Measurements from ENCODE around the gene PIPOX.

The PIPOX gene

DNA sequence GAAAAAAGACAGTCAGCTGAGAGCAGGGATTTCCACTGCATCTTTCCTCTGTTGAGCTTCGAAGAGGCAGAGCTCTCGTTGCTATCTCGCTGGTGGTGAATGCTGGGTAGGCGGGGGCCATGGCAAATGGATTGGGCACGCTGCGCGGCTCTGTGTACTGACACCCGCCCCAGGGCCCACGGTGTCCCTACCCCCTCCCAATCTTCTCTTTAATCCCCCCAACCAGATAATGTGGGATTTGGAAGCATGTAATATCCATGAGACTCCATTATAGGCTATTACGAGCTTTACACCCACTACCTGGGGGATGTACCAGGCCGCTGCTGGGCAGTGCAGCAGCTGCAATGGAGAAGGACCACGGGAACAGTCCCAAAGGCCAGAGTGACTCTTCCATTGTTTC, 8.3 kb downstream of the PIPOX start:
- H3K4me1 ChIP-seq (ENCODE audit: control extremely low read depth in 1 of 4, control insufficient read depth in 4 of 4, insufficient read depth in 4 of 4, low read length in 3 of 4) = no peaks in the 10 kb centered on the region
- no peak overlapping the region for H3K4me3 ChIP-seq (ENCODE audit: control insufficient read depth in 1 of 7, extremely low read depth in 1 of 7, insufficient read depth in 4 of 7, low read depth in 2 of 7, low read length in 6 of 7)
- H3K27me3 ChIP-seq (replicated peaks in 2 of 5; ENCODE audit: control insufficient read depth in 4 of 5, insufficient read depth in 5 of 5, low read length in 4 of 5) = peaks cover 0 to 19% (median 0%) of the 10 kb centered on the region in 5 experiments
- no peaks in the 10 kb centered on the region for H3K36me3 ChIP-seq (ENCODE audit: control insufficient read depth in 4 of 4, insufficient read depth in 4 of 4, low read length in 3 of 4)
- ChIA-PET POLR2A (interaction anchor here (0.6 to 0.8 kb wide), 2 partner anchors 96 to 174 kb away, joined by 3 to 4 read pairs; no protein-coding TSS in a partner anchor), CTCF (no interaction called here)
- DNase-seq = no peak
- no peaks in the 10 kb centered on the region for H3K9me3 ChIP-seq (ENCODE audit: control extremely low read depth in 1 of 5, control insufficient read depth in 4 of 5, insufficient read depth in 2 of 5, low read depth in 1 of 5, low read length in 4 of 5)
- no peak overlapping the region for H3K27ac ChIP-seq (ENCODE audit: insufficient read depth in 1 of 2, low read depth in 1 of 2, low read length in 2 of 2, poor library complexity in 1 of 2, severe bottlenecking in 2 of 2)
- whole genome bisulfite sequencing (ENCODE audit: insufficient coverage) = 89% methylated on average over 3 of the region's 12 CpGs

DNA sequence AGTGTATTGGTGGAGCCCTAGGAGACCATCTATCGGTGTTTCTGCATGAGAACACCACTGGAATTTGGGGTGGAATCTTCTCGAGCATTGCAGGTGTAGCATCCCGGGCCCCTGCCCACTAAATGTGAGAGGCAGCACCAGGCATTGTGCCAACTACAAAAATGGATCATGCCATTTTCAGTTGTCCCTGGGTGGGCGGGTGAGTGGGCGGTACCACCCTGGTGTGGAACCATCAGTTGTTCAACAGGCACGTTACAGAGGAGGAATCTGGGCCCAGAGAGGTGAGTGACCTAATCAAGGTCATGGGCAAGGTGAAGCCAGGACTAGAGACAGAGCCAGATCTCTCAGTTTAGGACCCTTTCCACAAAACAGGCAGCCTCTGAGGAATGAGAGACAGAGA, 8.8 kb downstream of the PIPOX start:
- Histone ChIP-seq H3K9me3 (ENCODE audit: control extremely low read depth in 1 of 5, control insufficient read depth in 4 of 5, insufficient read depth in 2 of 5, low read depth in 1 of 5, low read length in 4 of 5) (no peaks in the 10 kb centered on the region), H3K4me3 (ENCODE audit: control insufficient read depth in 1 of 7, extremely low read depth in 1 of 7, insufficient read depth in 4 of 7, low read depth in 2 of 7, low read length in 6 of 7) (no peak overlapping the region), H3K4me1 (ENCODE audit: control extremely low read depth in 1 of 4, control insufficient read depth in 4 of 4, insufficient read depth in 4 of 4, low read length in 3 of 4) (no peaks in the 10 kb centered on the region), H3K27ac (ENCODE audit: insufficient read depth in 1 of 2, low read depth in 1 of 2, low read length in 2 of 2, poor library complexity in 1 of 2, severe bottlenecking in 2 of 2) (no peak overlapping the region), H3K27me3 (replicated peaks in 2 of 5; ENCODE audit: control insufficient read depth in 4 of 5, insufficient read depth in 5 of 5, low read length in 4 of 5) (peaks cover 0 to 19% (median 0%) of the 10 kb centered on the region in 5 experiments), H3K36me3 (ENCODE audit: control insufficient read depth in 4 of 4, insufficient read depth in 4 of 4, low read length in 3 of 4) (no peaks in the 10 kb centered on the region)
- ChIA-PET POLR2A (interaction anchor here (0.6 kb wide), 1 partner anchor 174 kb away, joined by 4 read pairs; no protein-coding TSS in a partner anchor), CTCF (no interaction called here)
- WGBS (ENCODE audit: insufficient coverage) = 98% methylated on average over 6 of the region's 6 CpGs
- no peak for DNase-seq

DNA sequence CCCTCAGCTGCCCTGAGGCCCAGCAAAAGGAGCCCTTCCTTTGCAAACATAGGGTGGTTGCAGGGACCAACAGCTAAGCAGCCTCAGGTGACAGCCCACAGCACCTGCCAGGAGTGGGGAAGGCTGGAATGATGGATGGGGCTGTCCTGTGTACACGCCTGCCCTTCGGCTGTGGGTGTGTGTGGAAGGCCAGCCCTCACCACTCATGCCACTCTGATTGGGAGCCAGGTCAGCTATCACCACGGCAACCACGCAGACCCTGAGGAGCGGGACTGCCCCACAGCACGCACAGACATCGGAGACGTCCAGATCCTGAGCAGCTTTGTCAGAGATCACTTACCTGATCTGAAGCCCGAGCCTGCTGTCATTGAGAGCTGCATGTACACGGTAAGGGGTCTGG, 11.9 kb downstream of the PIPOX start:
- CTCF ChIA-PET = interaction anchor here (1.1 kb wide), 1 partner anchor 13 kb away, joined by 3 read pairs; no protein-coding TSS in a partner anchor
- no peaks in the 10 kb centered on the region for H3K36me3 ChIP-seq (ENCODE audit: control insufficient read depth in 4 of 4, insufficient read depth in 4 of 4, low read length in 3 of 4)
- no peaks in the 10 kb centered on the region for H3K9me3 ChIP-seq (ENCODE audit: control extremely low read depth in 1 of 5, control insufficient read depth in 4 of 5, insufficient read depth in 2 of 5, low read depth in 1 of 5, low read length in 4 of 5)
- no peak overlapping the region for H3K4me3 ChIP-seq (ENCODE audit: control insufficient read depth in 1 of 7, extremely low read depth in 1 of 7, insufficient read depth in 4 of 7, low read depth in 2 of 7, low read length in 6 of 7)
- no peaks in the 10 kb centered on the region for H3K4me1 ChIP-seq (ENCODE audit: control extremely low read depth in 1 of 4, control insufficient read depth in 4 of 4, insufficient read depth in 4 of 4, low read length in 3 of 4)
- 98% methylated on average over 10 of the region's 10 CpGs for WGBS (ENCODE audit: insufficient coverage)
- H3K27me3 ChIP-seq (replicated peaks in 2 of 5; ENCODE audit: control insufficient read depth in 4 of 5, insufficient read depth in 5 of 5, low read length in 4 of 5) = peaks cover 0 to 13% (median 0%) of the 10 kb centered on the region in 5 experiments
- no peak for DNase-seq
- POLR2A ChIA-PET = no interaction called here
- H3K27ac ChIP-seq (ENCODE audit: insufficient read depth in 1 of 2, low read depth in 1 of 2, low read length in 2 of 2, poor library complexity in 1 of 2, severe bottlenecking in 2 of 2) = no peak overlapping the region

DNA sequence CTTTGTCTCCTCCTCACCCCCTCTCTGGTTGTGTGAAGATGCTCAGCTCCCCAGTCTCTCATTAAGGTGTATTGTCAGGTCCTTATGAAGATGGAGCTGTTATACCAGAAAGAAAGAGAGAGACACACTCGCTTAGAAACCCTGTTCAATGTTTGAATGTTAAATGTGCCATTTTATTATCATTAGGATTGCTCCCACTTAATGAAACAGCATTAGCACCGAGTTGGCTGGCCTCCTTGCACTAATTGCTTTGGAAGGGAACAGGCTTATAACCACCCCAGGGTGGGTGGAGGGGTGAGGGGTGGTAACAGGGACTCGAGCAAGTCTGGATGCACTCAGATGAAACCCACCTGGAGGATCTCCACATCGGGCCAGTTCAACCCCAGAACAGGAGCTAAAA, 14.4 kb downstream of the PIPOX start:
- POLR2A ChIA-PET = no interaction called here
- Histone ChIP-seq H3K4me1 (ENCODE audit: control extremely low read depth in 1 of 4, control insufficient read depth in 4 of 4, insufficient read depth in 4 of 4, low read length in 3 of 4) (peaks cover 0 to 9% (median 1%) of the 10 kb centered on the region in 4 experiments), H3K36me3 (ENCODE audit: control insufficient read depth in 4 of 4, insufficient read depth in 4 of 4, low read length in 3 of 4) (no peaks in the 10 kb centered on the region), H3K27me3 (replicated peaks in 2 of 5; ENCODE audit: control insufficient read depth in 4 of 5, insufficient read depth in 5 of 5, low read length in 4 of 5) (peaks cover 0 to 6% (median 0%) of the 10 kb centered on the region in 5 experiments), H3K4me3 (ENCODE audit: control insufficient read depth in 1 of 7, extremely low read depth in 1 of 7, insufficient read depth in 4 of 7, low read depth in 2 of 7, low read length in 6 of 7) (no peak overlapping the region), H3K27ac (ENCODE audit: insufficient read depth in 1 of 2, low read depth in 1 of 2, low read length in 2 of 2, poor library complexity in 1 of 2, severe bottlenecking in 2 of 2) (no peak overlapping the region), H3K9me3 (ENCODE audit: control extremely low read depth in 1 of 5, control insufficient read depth in 4 of 5, insufficient read depth in 2 of 5, low read depth in 1 of 5, low read length in 4 of 5) (no peaks in the 10 kb centered on the region)
- CTCF ChIA-PET = interaction anchor here (0.8 kb wide), 1 partner anchor 50 kb away, joined by 3 read pairs; no protein-coding TSS in a partner anchor
- no peak for DNase-seq
- WGBS (ENCODE audit: insufficient coverage) = 100% methylated on average over 1 of the region's 4 CpGs

- POLR2A ChIA-PET = no interaction called here
- H3K27me3 ChIP-seq (replicated peaks in 2 of 5; ENCODE audit: control insufficient read depth in 4 of 5, insufficient read depth in 5 of 5, low read length in 4 of 5) = peaks cover 0 to 5% (median 0%) of the 10 kb centered on the region in 5 experiments
- WGBS (ENCODE audit: insufficient coverage) = 94% methylated on average over 3 of the region's 3 CpGs
- no peaks in the 10 kb centered on the region for H3K36me3 ChIP-seq (ENCODE audit: control insufficient read depth in 4 of 4, insufficient read depth in 4 of 4, low read length in 3 of 4)
- H3K4me3 ChIP-seq (ENCODE audit: control insufficient read depth in 1 of 7, extremely low read depth in 1 of 7, insufficient read depth in 4 of 7, low read depth in 2 of 7, low read length in 6 of 7) = no peak overlapping the region
- no peaks in the 10 kb centered on the region for H3K9me3 ChIP-seq (ENCODE audit: control extremely low read depth in 1 of 5, control insufficient read depth in 4 of 5, insufficient read depth in 2 of 5, low read depth in 1 of 5, low read length in 4 of 5)
- CTCF ChIA-PET = interaction anchor here (0.8 kb wide), 1 partner anchor 51 kb away, joined by 3 read pairs; no protein-coding TSS in a partner anchor
- peaks cover 0 to 9% (median 1%) of the 10 kb centered on the region in 4 experiments for H3K4me1 ChIP-seq (ENCODE audit: control extremely low read depth in 1 of 4, control insufficient read depth in 4 of 4, insufficient read depth in 4 of 4, low read length in 3 of 4)
- no peak overlapping the region for H3K27ac ChIP-seq (ENCODE audit: insufficient read depth in 1 of 2, low read depth in 1 of 2, low read length in 2 of 2, poor library complexity in 1 of 2, severe bottlenecking in 2 of 2)
- no peak for DNase-seq
These were observed 15.4 kb downstream of the PIPOX start for GRCh38 chr17:29058391-29058790.

- CTCF ChIA-PET = interaction anchor here (1.2 to 2.2 kb wide), 2 partner anchors 9 to 94 kb away, joined by 3 to 5 read pairs; no protein-coding TSS in a partner anchor
These were observed 16.3 kb downstream of the PIPOX start for GRCh38 chr17:29059281-29059680.

GRCh38 chr17:29060475-29060874, 17.5 kb downstream of the PIPOX start:
- ChIA-PET CTCF (interaction anchor here (0.7 to 2.2 kb wide), 4 partner anchors 10 to 95 kb away, joined by 3 to 5 read pairs (median 3); no protein-coding TSS in a partner anchor), POLR2A (no interaction called here)
- 76% methylated on average over 4 of the region's 6 CpGs for WGBS (ENCODE audit: insufficient coverage)
- Histone ChIP-seq H3K9me3 (ENCODE audit: control extremely low read depth in 1 of 5, control insufficient read depth in 4 of 5, insufficient read depth in 2 of 5, low read depth in 1 of 5, low read length in 4 of 5) (no peaks in the 10 kb centered on the region), H3K36me3 (ENCODE audit: control insufficient read depth in 4 of 4, insufficient read depth in 4 of 4, low read length in 3 of 4) (no peaks in the 10 kb centered on the region), H3K4me1 (ENCODE audit: control extremely low read depth in 1 of 4, control insufficient read depth in 4 of 4, insufficient read depth in 4 of 4, low read length in 3 of 4) (peaks cover 0 to 11% (median 6%) of the 10 kb centered on the region in 4 experiments), H3K27ac (ENCODE audit: insufficient read depth in 1 of 2, low read depth in 1 of 2, low read length in 2 of 2, poor library complexity in 1 of 2, severe bottlenecking in 2 of 2) (no peak overlapping the region), H3K4me3 (ENCODE audit: control insufficient read depth in 1 of 7, extremely low read depth in 1 of 7, insufficient read depth in 4 of 7, low read depth in 2 of 7, low read length in 6 of 7) (no peak overlapping the region), H3K27me3 (replicated peaks in 2 of 5; ENCODE audit: control insufficient read depth in 4 of 5, insufficient read depth in 5 of 5, low read length in 4 of 5) (peaks cover 0 to 4% (median 0%) of the 10 kb centered on the region in 5 experiments)
- no peak for DNase-seq

More at GRCh38 chr17:29059281-29059680, 16.3 kb downstream of the PIPOX start:
- no peak for DNase-seq
- POLR2A ChIA-PET = interaction anchor here (0.6 to 0.7 kb wide), 2 partner anchors 37 to 526 kb away, joined by 3 read pairs; no protein-coding TSS in a partner anchor
- no peak overlapping the region for H3K27ac ChIP-seq (ENCODE audit: insufficient read depth in 1 of 2, low read depth in 1 of 2, low read length in 2 of 2, poor library complexity in 1 of 2, severe bottlenecking in 2 of 2)
- peaks cover 0 to 11% (median 6%) of the 10 kb centered on the region in 4 experiments for H3K4me1 ChIP-seq (ENCODE audit: control extremely low read depth in 1 of 4, control insufficient read depth in 4 of 4, insufficient read depth in 4 of 4, low read length in 3 of 4)
- no peak overlapping the region for H3K4me3 ChIP-seq (ENCODE audit: control insufficient read depth in 1 of 7, extremely low read depth in 1 of 7, insufficient read depth in 4 of 7, low read depth in 2 of 7, low read length in 6 of 7)
- no peaks in the 10 kb centered on the region for H3K9me3 ChIP-seq (ENCODE audit: control extremely low read depth in 1 of 5, control insufficient read depth in 4 of 5, insufficient read depth in 2 of 5, low read depth in 1 of 5, low read length in 4 of 5)
- H3K27me3 ChIP-seq (replicated peaks in 2 of 5; ENCODE audit: control insufficient read depth in 4 of 5, insufficient read depth in 5 of 5, low read length in 4 of 5) = peaks cover 0 to 4% (median 0%) of the 10 kb centered on the region in 5 experiments
- WGBS (ENCODE audit: insufficient coverage) = 100% methylated on average over 1 of the region's 2 CpGs
- H3K36me3 ChIP-seq (ENCODE audit: control insufficient read depth in 4 of 4, insufficient read depth in 4 of 4, low read length in 3 of 4) = no peaks in the 10 kb centered on the region

Measured in common myeloid progenitor, CD34-positive (primary cell).